ENCODE results near the gene DLEU7.

The DLEU7 gene

DNA sequence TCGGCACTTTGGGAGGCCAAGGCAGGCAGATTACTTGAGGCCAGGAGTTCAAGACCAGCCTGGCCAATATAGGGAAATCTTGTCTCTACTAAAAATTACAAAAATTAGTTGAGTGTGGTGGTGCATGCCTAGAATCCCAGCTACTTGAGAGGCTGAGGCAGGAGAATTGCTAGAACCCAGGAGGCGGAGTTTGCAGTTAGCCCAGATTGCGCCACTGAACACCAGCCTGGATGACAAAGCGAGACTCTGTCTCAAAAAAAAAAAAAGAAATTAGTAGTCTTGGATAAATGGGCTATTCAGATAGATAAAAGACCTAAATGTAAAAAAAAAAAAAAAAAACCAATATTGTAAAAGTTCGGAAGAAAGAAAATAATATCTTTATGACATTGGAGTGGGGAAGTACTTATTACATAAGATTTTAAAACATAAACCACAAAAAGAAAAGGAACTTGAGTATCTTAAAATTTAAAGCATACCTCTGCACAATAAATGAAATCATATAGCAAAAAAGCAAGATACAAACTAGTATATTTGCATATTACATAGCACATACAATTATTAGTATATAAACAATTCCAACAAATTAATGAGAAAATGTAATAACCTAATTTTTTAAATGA, 39.4 kb upstream of the DLEU7 start:
- Histone ChIP-seq H3K9me3 (replicated peaks in 1 of 11) (peaks cover 8 to 41% (median 30%) of the 10 kb centered on the region in 11 experiments; a peak in 19 of 22 replicates), H3K4me2 (no peak overlapping the region)
- no peak for TF ChIP-seq Cebpa-rat (IDR thresholded peaks at IDR 0.05)

DNA sequence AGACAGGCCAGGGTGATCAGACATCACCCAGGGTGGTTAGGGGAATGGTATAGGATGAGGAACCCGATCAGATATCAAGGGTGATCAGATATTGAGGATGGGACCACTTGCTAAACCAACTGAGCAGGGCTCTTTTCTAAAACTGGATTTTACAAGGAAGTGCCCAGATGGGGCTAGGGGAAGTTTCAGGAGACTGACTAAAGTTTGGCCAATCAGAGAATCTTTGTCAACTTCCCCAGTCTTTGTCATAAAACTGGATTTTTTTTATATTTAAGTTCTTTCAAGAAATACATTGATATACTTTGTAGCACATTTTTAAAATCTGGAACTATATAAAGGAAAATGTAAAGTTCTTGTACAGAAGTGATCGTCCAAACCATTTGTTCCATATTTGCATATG, 30.5 kb upstream of the DLEU7 start:
- H3K27ac ChIP-seq: no peak overlapping the region
- no peak for TF ChIP-seq Cebpa-rat (IDR thresholded peaks at IDR 0.05)
- no peaks in the 10 kb centered on the region; a peak in 1 of 22 replicates for H3K36me3 ChIP-seq
- H3K9me3 ChIP-seq (replicated peaks in 1 of 11): peaks cover 0 to 17% (median 0%) of the 10 kb centered on the region in 11 experiments; a peak in 6 of 22 replicates
- no peak overlapping the region for H3K4me2 ChIP-seq
- no peak overlapping the region for H3K4me3 ChIP-seq
- H4K20me1 ChIP-seq: no peaks in the 10 kb centered on the region
- no peaks in the 10 kb centered on the region for H3K4me1 ChIP-seq
- H3K27me3 ChIP-seq: no peaks in the 10 kb centered on the region
- H3K9ac ChIP-seq: no peak overlapping the region

More for the DNA sequence above, 39.4 kb upstream of the DLEU7 start:
- no peak overlapping the region for H3K9ac ChIP-seq
- H3K27ac ChIP-seq: no peak overlapping the region
- H3K27me3 ChIP-seq: no peaks in the 10 kb centered on the region
- H3K4me3 ChIP-seq: no peak overlapping the region
- H3K4me1 ChIP-seq: peaks cover 0 to 12% (median 6%) of the 10 kb centered on the region in 10 experiments; a peak in 7 of 20 replicates
- no peaks in the 10 kb centered on the region for H4K20me1 ChIP-seq
- peaks cover 0 to 4% (median 0%) of the 10 kb centered on the region in 11 experiments; a peak in 4 of 22 replicates for H3K36me3 ChIP-seq

DNA sequence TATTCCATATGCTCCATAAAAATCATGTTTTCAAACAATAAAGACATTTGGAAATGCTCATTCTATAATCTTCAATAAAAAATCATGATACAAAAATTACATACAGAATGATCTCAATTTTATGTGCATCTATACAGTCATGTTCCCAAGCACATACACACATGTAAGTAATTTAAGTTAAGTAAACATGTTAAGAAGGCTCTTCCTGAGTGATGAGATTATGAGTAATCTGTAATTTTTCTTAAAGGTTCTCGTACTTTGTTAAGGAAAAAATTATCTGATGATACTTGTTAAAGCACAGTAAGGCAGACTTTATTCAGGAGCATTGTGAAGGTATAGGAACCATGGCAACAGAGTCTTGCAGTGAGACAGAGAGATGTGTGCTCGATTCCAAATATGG, 30.0 kb upstream of the DLEU7 start:
- TF ChIP-seq Cebpa-rat (IDR thresholded peaks at IDR 0.05): no peak
- Histone ChIP-seq H4K20me1 (no peaks in the 10 kb centered on the region), H3K27me3 (no peaks in the 10 kb centered on the region), H3K4me3 (no peak overlapping the region), H3K36me3 (no peaks in the 10 kb centered on the region; a peak in 1 of 22 replicates), H3K9me3 (replicated peaks in 1 of 11) (peaks cover 0 to 17% (median 0%) of the 10 kb centered on the region in 11 experiments; a peak in 6 of 22 replicates), H3K4me1 (no peaks in the 10 kb centered on the region), H3K4me2 (no peak overlapping the region), H3K27ac (no peak overlapping the region), H3K9ac (no peak overlapping the region)

DNA sequence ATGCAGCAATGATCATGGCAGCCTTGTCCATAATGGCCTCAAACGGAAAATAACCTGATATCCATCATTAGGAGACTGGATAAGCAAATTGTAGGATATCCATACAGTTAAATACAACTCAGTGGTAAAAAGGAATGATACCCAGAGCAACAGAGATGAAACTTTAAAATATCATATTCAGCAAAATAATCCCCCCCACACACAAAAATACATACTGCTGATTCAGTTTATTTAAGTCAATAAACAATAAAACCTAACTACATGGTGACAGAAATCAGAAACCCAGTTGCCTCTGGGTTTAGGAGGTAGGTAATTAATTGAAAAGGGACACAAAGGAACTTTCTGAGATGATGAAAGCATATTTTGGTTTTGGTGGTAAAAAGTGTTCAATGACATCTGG, 27.9 kb upstream of the DLEU7 start:
- Histone ChIP-seq H3K27me3 (no peaks in the 10 kb centered on the region), H4K20me1 (no peaks in the 10 kb centered on the region), H3K36me3 (no peaks in the 10 kb centered on the region; a peak in 1 of 22 replicates), H3K9me3 (replicated peaks in 1 of 11) (peaks cover 0 to 17% (median 0%) of the 10 kb centered on the region in 11 experiments; a peak in 5 of 22 replicates), H3K9ac (no peak overlapping the region), H3K4me3 (no peak overlapping the region), H3K4me2 (no peak overlapping the region), H3K4me1 (no peaks in the 10 kb centered on the region), H3K27ac (no peak overlapping the region)
- no peak for TF ChIP-seq Cebpa-rat (IDR thresholded peaks at IDR 0.05)

DNA sequence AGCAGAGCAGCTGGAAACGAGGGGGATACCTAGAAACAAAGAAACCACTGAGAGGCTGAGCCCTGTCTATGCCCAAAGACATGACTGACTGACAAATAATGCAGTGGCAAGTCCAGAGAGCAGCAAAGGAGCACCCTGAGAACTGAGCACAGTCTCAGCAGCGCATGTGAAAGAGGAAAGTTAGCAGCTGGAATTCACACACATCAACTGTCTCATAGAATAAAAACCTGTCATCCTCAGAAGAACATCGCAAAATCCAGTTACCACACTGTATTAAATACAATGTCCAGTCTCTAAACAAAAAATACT, 24.1 kb upstream of the DLEU7 start:
- Histone ChIP-seq H3K4me2 (no peak overlapping the region), H3K9ac (no peak overlapping the region), H3K36me3 (no peaks in the 10 kb centered on the region; a peak in 1 of 22 replicates), H3K27ac (no peak overlapping the region), H4K20me1 (no peaks in the 10 kb centered on the region), H3K4me3 (no peak overlapping the region), H3K9me3 (replicated peaks in 1 of 11) (peaks cover 0 to 30% (median 14%) of the 10 kb centered on the region in 11 experiments; a peak in 16 of 22 replicates), H3K4me1 (no peaks in the 10 kb centered on the region; a peak in 1 of 20 replicates), H3K27me3 (no peaks in the 10 kb centered on the region)
- no peak for TF ChIP-seq Cebpa-rat (IDR thresholded peaks at IDR 0.05)

DNA sequence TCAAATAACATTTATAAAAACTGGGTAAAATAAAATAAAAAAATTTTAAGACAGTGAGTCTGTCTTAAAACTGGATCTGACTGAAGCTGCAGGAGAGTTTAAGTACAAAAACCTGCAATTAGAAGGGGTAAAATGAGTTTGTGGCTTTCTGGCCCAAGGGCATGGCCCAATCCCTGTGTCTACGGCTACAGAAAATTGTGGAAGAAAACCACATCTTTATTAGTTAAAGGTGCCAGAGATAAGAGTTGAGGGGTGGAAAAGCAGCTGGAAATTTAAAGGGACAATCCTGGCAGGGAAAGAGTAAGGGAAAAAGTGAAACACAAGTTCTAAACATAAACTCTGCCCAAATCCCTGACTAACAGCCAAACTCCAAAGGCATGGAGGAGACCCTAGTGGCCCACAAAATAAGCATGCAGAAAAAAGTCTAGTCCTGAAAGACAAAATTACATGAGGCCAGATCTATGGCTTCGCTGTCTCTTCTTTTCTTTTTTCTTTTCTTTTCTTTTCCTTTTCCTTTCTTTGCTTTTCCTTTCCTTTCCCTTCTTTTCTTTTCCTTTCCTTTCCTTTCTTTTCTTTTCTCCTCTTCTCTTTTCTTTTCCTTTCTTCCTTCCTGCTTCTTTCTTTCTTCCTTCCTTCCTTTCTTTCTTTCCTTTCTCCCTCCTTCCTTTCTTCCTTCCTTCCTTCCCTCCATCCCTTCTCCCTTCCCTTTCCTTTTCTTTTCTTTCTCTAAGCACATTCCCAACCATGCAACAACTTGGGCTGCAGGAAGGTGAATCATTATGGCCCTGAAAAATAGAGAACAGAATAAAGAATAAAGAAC, 23.5 kb upstream of the DLEU7 start:
- Histone ChIP-seq H4K20me1 (no peaks in the 10 kb centered on the region), H3K4me3 (no peak overlapping the region), H3K4me1 (no peaks in the 10 kb centered on the region; a peak in 1 of 20 replicates), H3K9ac (no peak overlapping the region), H3K4me2 (no peak overlapping the region), H3K36me3 (no peaks in the 10 kb centered on the region; a peak in 1 of 22 replicates), H3K27ac (no peak overlapping the region), H3K9me3 (replicated peaks in 1 of 11) (peaks cover 0 to 34% (median 19%) of the 10 kb centered on the region in 11 experiments; a peak in 16 of 22 replicates), H3K27me3 (no peaks in the 10 kb centered on the region)
- TF ChIP-seq Cebpa-rat (IDR thresholded peaks at IDR 0.05): no peak

DNA sequence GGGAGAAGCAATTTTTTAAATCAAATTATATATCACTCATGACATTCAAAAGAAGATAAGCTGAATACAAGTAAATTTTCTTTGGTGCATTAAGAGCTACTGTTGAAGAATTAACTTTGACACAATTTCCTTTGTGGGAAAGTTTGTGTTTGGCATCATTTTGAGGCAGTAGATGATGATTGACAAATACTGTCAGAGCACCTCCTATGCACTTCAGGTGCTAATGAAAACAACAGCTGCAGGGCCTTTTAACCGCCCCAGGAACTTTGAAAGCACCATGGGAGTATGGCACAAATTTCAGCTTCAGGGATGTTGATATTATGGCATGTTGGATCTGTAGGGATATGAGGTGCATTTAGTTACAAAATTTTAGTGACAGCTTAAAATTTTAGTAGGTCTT, 21.0 kb upstream of the DLEU7 start:
- Histone ChIP-seq H3K4me1 (no peaks in the 10 kb centered on the region; a peak in 1 of 20 replicates), H4K20me1 (no peaks in the 10 kb centered on the region), H3K27ac (no peak overlapping the region), H3K4me3 (no peak overlapping the region), H3K36me3 (peaks cover 0 to 3% (median 0%) of the 10 kb centered on the region in 11 experiments; a peak in 1 of 22 replicates), H3K4me2 (no peak overlapping the region), H3K27me3 (no peaks in the 10 kb centered on the region), H3K9me3 (replicated peaks in 1 of 11) (peaks cover 24 to 53% (median 38%) of the 10 kb centered on the region in 11 experiments), H3K9ac (no peak overlapping the region)
- TF ChIP-seq Cebpa-rat (IDR thresholded peaks at IDR 0.05): no peak

DNA sequence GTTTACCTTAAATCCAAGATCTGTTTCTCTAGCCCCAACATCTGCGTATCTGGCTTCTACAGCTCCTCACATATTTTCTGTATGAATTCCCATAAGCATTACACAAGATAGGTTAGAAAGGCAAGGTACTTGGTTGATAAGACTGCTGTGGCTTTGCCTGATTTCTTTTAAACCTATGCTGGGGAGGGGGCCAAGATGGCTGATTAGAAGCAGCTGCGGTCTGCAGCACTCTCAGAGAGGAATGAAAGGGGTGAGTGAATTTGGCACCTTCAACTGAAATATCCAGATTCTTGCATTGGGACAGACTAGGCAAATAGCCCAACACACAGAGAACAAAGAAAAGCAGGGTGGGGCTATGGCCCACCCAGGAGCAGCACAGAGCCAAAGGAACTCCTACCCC, 12.2 kb upstream of the DLEU7 start:
- H4K20me1 ChIP-seq: no peaks in the 10 kb centered on the region
- no peak overlapping the region for H3K9ac ChIP-seq
- no peak overlapping the region for H3K27ac ChIP-seq
- peaks cover 0 to 25% (median 17%) of the 10 kb centered on the region in 11 experiments; a peak in 15 of 22 replicates for H3K36me3 ChIP-seq
- H3K4me1 ChIP-seq: peaks cover 0 to 3% (median 0%) of the 10 kb centered on the region in 10 experiments; a peak in 4 of 20 replicates
- H3K9me3 ChIP-seq (replicated peaks in 1 of 11): peaks cover 59 to 75% (median 71%) of the 10 kb centered on the region in 11 experiments
- no peak overlapping the region for H3K4me3 ChIP-seq
- H3K4me2 ChIP-seq: no peak overlapping the region
- no peak for TF ChIP-seq Cebpa-rat (IDR thresholded peaks at IDR 0.05)
- H3K27me3 ChIP-seq: no peaks in the 10 kb centered on the region

DNA sequence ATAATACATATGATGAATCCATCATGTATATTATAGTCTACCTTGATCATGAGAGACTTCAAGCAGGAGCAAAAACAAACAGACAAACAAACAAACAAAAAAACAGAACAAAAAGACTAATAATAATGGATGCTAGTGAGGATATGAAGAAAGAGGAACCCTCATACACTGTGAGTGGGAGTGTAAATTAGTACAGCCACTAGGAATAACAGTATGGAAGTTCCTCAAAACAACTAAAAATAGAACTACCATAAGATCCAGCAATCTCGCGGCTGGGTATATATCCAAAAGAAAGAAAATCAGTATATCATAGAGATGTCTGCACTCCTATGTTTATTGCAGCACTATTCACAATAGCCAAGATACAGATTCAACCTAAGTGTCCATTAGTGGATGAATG, 7.0 kb upstream of the DLEU7 start:
- no peak overlapping the region for H3K27ac ChIP-seq
- no peak overlapping the region for H3K9ac ChIP-seq
- peaks cover 7 to 47% (median 37%) of the 10 kb centered on the region in 11 experiments; a peak in 21 of 22 replicates for H3K9me3 ChIP-seq (replicated peaks in 1 of 11)
- H3K27me3 ChIP-seq: no peaks in the 10 kb centered on the region
- H4K20me1 ChIP-seq: no peaks in the 10 kb centered on the region
- no peak for TF ChIP-seq Cebpa-rat (IDR thresholded peaks at IDR 0.05)
- H3K4me1 ChIP-seq: peaks cover 0 to 11% (median 6%) of the 10 kb centered on the region in 10 experiments; a peak in 8 of 20 replicates
- peak overlapping the region in 2 of 11 experiments; percentile 6 to 41; a peak in 3 of 22 replicates for H3K4me2 ChIP-seq
- no peak overlapping the region for H3K4me3 ChIP-seq
- peaks cover 0 to 23% (median 2%) of the 10 kb centered on the region in 11 experiments; a peak in 7 of 22 replicates for H3K36me3 ChIP-seq

Data from BLaER1 treated with 17β-estradiol and CSF1 and Interleukin-3, amounts not matched to agents 10 nM and 100 nM (cell line).